Astrocyte (in vitro differentiated cells and primary cell): Measurements from ENCODE around the gene LRIG1. TPM values are rescaled to one million over a fixed set of nuclear protein-coding genes. Genes with fewer than 3 reads are reported as not detected.

Source experiments
- DNase-seq: peaks from one replicate; pipeline ENCODE4 v3.0.0-alpha.2; 2010; ENCODE audit warnings: low read depth
- FAIRE-seq: peaks from 2 replicates; lab custom pipeline; 2011; peaks lifted over from hg19 to GRCh38; lab: Jason Lieb, UNC
- H2AFZ ChIP-seq: 2 replicates; pipeline ENCODE4 v1.6.0; 2012; ENCODE audit warnings: low read depth, low read length, inconsistent platforms
- H3K27ac ChIP-seq: 2 replicates; pipeline ENCODE4 v1.5.1; 2011; ENCODE audit warnings: low read depth, low read length, inconsistent platforms
- H3K27me3 ChIP-seq: 2 replicates; pipeline ENCODE4 v1.6.0; 2011; ENCODE audit warnings: low read length, inconsistent platforms; ENCODE audit not compliant: insufficient read depth
- H3K36me3 ChIP-seq: 2 replicates; pipeline ENCODE4 v1.5.1; 2011; ENCODE audit warnings: low read length, inconsistent platforms; ENCODE audit not compliant: insufficient read depth
- H3K4me1 ChIP-seq: 2 replicates; pipeline ENCODE4 v1.5.1; 2011; ENCODE audit warnings: low read length, inconsistent platforms; ENCODE audit not compliant: insufficient read depth
- H3K4me2 ChIP-seq: 2 replicates; pipeline ENCODE4 v1.6.0; 2012; ENCODE audit warnings: low read length, inconsistent platforms
- H3K4me3 ChIP-seq: 2 replicates; pipeline ENCODE4 v1.5.1; 2011; ENCODE audit warnings: low read depth, mild to moderate bottlenecking, low read length, inconsistent platforms; ENCODE audit not compliant: insufficient read depth
- H3K79me2 ChIP-seq: 2 replicates; pipeline ENCODE4 v1.6.0; 2012; ENCODE audit warnings: mild to moderate bottlenecking, low read length, inconsistent platforms; ENCODE audit not compliant: insufficient read depth
- H3K9ac ChIP-seq: 2 replicates; pipeline ENCODE4 v1.6.0; 2012; ENCODE audit warnings: mild to moderate bottlenecking, low read length, inconsistent platforms
- H3K9me3 ChIP-seq: 2 replicates; pipeline ENCODE4 v1.5.1; 2012; ENCODE audit warnings: low read depth, mild to moderate bottlenecking, low read length, inconsistent platforms; ENCODE audit not compliant: insufficient read depth
- H4K20me1 ChIP-seq: 2 replicates; pipeline ENCODE4 v1.6.0; 2012; ENCODE audit warnings: low read length, inconsistent platforms; ENCODE audit not compliant: insufficient read depth
- H3K27ac Mint-ChIP-seq: one replicate; pipeline ENCODE4 v1.8.0; 2021; ENCODE audit warnings: mild to moderate bottlenecking, mixed read lengths; ENCODE audit not compliant: unreplicated experiment
- H3K27me3 Mint-ChIP-seq: one replicate; pipeline ENCODE4 v1.8.0; 2021; ENCODE audit warnings: low read depth, mixed read lengths; ENCODE audit not compliant: unreplicated experiment
- H3K36me3 Mint-ChIP-seq: one replicate; pipeline ENCODE4 v1.8.0; 2021; ENCODE audit warnings: low read depth, mixed read lengths; ENCODE audit not compliant: unreplicated experiment
- H3K4me1 Mint-ChIP-seq: one replicate; pipeline ENCODE4 v1.8.0; 2021; ENCODE audit warnings: low read depth, mixed read lengths; ENCODE audit not compliant: unreplicated experiment
- H3K4me3 Mint-ChIP-seq: one replicate; pipeline ENCODE4 v1.8.0; 2021; ENCODE audit warnings: mild to moderate bottlenecking, moderate library complexity, mixed read lengths; ENCODE audit not compliant: unreplicated experiment
- H3K9me3 Mint-ChIP-seq: one replicate; pipeline ENCODE4 v1.8.0; 2021; ENCODE audit warnings: mild to moderate bottlenecking, mixed read lengths; ENCODE audit not compliant: unreplicated experiment
- EZH2 ChIP-seq: IDR thresholded peaks from 2 replicates; pipeline ENCODE4 v1.6.1; 2012; ENCODE audit warnings: mild to moderate bottlenecking, low read length, inconsistent platforms; ENCODE audit not compliant: insufficient read depth
- total RNA-seq: library from RNA; stranded (reverse); gene quantifications from 2 replicates; pipeline ENCODE4 v1.2.1, GENCODE V29; 2021
- TF ChIP-seq, protein P1 (sequence below): IDR thresholded peaks from 2 replicates; pipeline ENCODE4 v1.5.1; 2011; ENCODE audit warnings: low read depth, mild to moderate bottlenecking, inconsistent platforms, low read length, moderate library complexity; ENCODE audit not compliant: insufficient read depth

The LRIG1 gene
- total RNA-seq, 1 donor from 2014 or later: 39.7 TPM

GRCh38 chr3:66353530-66353929 is 147.3 kb downstream of the LRIG1 start:
- H3K4me1 ChIP-seq: peaks cover 17% of the 10 kb centered on the region
- Mint-ChIP-seq H3K27me3 (no peaks in the 10 kb centered on the region), H3K4me1 (peaks cover 23% of the 10 kb centered on the region), H3K36me3 (no peaks in the 10 kb centered on the region), H3K4me3 (no peak overlapping the region), H3K9me3 (no peaks in the 10 kb centered on the region), H3K27ac (peak overlapping the region; percentile 34)
- peak overlapping the region; percentile 56 for H3K27ac ChIP-seq
- H3K9me3 ChIP-seq: no peaks in the 10 kb centered on the region
- TF ChIP-seq, protein P1, sequence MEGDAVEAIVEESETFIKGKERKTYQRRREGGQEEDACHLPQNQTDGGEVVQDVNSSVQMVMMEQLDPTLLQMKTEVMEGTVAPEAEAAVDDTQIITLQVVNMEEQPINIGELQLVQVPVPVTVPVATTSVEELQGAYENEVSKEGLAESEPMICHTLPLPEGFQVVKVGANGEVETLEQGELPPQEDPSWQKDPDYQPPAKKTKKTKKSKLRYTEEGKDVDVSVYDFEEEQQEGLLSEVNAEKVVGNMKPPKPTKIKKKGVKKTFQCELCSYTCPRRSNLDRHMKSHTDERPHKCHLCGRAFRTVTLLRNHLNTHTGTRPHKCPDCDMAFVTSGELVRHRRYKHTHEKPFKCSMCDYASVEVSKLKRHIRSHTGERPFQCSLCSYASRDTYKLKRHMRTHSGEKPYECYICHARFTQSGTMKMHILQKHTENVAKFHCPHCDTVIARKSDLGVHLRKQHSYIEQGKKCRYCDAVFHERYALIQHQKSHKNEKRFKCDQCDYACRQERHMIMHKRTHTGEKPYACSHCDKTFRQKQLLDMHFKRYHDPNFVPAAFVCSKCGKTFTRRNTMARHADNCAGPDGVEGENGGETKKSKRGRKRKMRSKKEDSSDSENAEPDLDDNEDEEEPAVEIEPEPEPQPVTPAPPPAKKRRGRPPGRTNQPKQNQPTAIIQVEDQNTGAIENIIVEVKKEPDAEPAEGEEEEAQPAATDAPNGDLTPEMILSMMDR: no peak
- no peak for TF ChIP-seq EZH2
- DNase-seq (peak; percentile 87), FAIRE-seq (peak; percentile 83)
- H3K79me2 ChIP-seq: no peaks in the 10 kb centered on the region
- peak overlapping the region; percentile 42 for H3K9ac ChIP-seq
- no peaks in the 10 kb centered on the region for H4K20me1 ChIP-seq
- H3K36me3 ChIP-seq: no peaks in the 10 kb centered on the region
- H3K4me3 ChIP-seq: no peak overlapping the region
- peak overlapping the region; percentile 16 for H3K4me2 ChIP-seq
- H2AFZ ChIP-seq: no peak overlapping the region
- H3K27me3 ChIP-seq: no peaks in the 10 kb centered on the region

DNA sequence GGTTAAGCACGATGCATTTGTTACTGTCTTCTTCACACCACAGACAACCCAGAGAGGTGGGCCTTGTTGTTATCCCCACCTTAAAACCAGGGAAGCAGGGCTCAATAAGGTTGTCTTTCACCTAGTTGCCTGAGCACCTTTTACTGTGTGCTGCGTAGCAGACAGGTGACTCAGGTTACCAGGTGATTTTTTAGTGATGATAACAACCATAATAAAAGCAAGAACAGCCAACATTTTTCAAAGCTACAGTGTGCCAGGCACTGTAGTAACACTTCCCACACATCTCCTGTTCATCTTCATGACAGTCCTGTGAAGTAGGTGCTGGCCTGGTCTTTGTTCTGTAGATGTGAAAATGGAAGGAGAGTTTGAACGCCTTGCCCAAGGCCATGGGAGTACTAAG is 147.8 kb downstream of the LRIG1 start:
- Histone ChIP-seq H3K27ac (peak overlapping the region; percentile 53), H2AFZ (no peak overlapping the region), H3K27me3 (no peaks in the 10 kb centered on the region), H3K36me3 (peaks cover under 1% of the 10 kb centered on the region), H3K9me3 (no peaks in the 10 kb centered on the region), H3K4me3 (no peak overlapping the region), H4K20me1 (no peaks in the 10 kb centered on the region), H3K79me2 (no peaks in the 10 kb centered on the region), H3K4me2 (peak overlapping the region; percentile 16), H3K4me1 (peaks cover 17% of the 10 kb centered on the region), H3K9ac (peak overlapping the region; percentile 42)
- no peak for FAIRE-seq
- Mint-ChIP-seq H3K27me3 (no peaks in the 10 kb centered on the region), H3K4me1 (peaks cover 23% of the 10 kb centered on the region), H3K9me3 (no peaks in the 10 kb centered on the region), H3K4me3 (no peak overlapping the region), H3K36me3 (no peaks in the 10 kb centered on the region), H3K27ac (peak overlapping the region; percentile 34)
- TF ChIP-seq EZH2: no peak
- TF ChIP-seq, protein P1: no peak
- DNase-seq: no peak

DNA sequence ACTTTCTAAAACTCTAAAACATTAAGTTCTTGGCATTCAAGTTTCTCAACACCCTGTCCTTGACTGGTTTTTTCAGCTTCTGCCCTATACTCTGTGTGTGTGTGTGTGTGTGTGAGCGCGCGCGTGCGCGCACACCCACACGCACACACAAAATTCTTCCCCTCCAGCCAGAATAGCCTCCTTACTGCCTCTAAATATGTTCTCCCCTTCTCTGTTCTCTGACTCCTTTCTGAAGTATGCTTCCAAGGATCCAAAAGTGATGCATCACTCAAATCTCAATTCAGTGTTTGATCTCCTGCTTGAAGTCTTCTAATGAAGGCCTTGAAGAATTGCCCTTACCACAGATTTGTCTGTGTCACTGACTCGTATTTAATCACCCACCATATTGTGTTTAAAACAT is 150.2 kb downstream of the LRIG1 start:
- no peak overlapping the region for H2AFZ ChIP-seq
- H3K4me2 ChIP-seq: no peak overlapping the region
- no peaks in the 10 kb centered on the region for H3K27me3 ChIP-seq
- H3K9ac ChIP-seq: no peak overlapping the region
- Mint-ChIP-seq H3K4me3 (no peak overlapping the region), H3K36me3 (peaks cover 7% of the 10 kb centered on the region), H3K9me3 (no peaks in the 10 kb centered on the region), H3K27me3 (no peaks in the 10 kb centered on the region), H3K27ac (no peak overlapping the region), H3K4me1 (peaks cover 23% of the 10 kb centered on the region)
- H3K4me3 ChIP-seq: no peak overlapping the region
- no peaks in the 10 kb centered on the region for H3K79me2 ChIP-seq
- no peak overlapping the region for H3K27ac ChIP-seq
- FAIRE-seq (no peak), DNase-seq (peak; percentile 64)
- peaks cover 2% of the 10 kb centered on the region for H3K36me3 ChIP-seq
- TF ChIP-seq, protein P1: no peak
- no peak for TF ChIP-seq EZH2
- no peaks in the 10 kb centered on the region for H3K9me3 ChIP-seq
- peaks cover 17% of the 10 kb centered on the region for H3K4me1 ChIP-seq
- no peaks in the 10 kb centered on the region for H4K20me1 ChIP-seq
